Coronary artery (tissue), 2 donors: ENCODE measurements around the gene NCKAP5.

Experiments used
- DNase-seq: peaks from one replicate; pipeline ENCODE4 v3.0.0-alpha.2; 2017; ENCODE audit warnings: low spot score
- H3K27ac ChIP-seq, 2 donors: fragments of 200-600 bp; sonication (generic); one replicate each; pipeline ENCODE4 v1.5.1; 2016 to 2019
- H3K4me3 ChIP-seq: fragments of 200-600 bp; sonication (generic); 2 replicates; pipeline ENCODE4 v1.5.1; 2016; ENCODE audit warnings: mild to moderate bottlenecking, moderate library complexity
- CTCF ChIP-seq: fragments of 200-600 bp; sonication (generic); IDR thresholded peaks from one replicate; pipeline ENCODE4 v1.5.1; 2019; ENCODE audit warnings: antibody characterized with exemption

NCKAP5 gene

GRCh38 chr2:133498662-133499585 lies 69.3 kb downstream of the NCKAP5 start:
- no peak overlapping the region for H3K27ac ChIP-seq
- DNase-seq: no peak
- no peak overlapping the region for H3K4me3 ChIP-seq
- TF ChIP-seq CTCF: no peak

- H3K27ac ChIP-seq: no peak overlapping the region
- no peak for DNase-seq
- TF ChIP-seq CTCF: no peak
- H3K4me3 ChIP-seq: no peak overlapping the region
Measured at GRCh38 chr2:133497951-133498565, 70.2 kb downstream of the NCKAP5 start.

- no peak overlapping the region for H3K4me3 ChIP-seq
- no peak for TF ChIP-seq CTCF
- H3K27ac ChIP-seq: no peak overlapping the region
- no peak for DNase-seq
Measured at GRCh38 chr2:133497270-133497893, 70.9 kb downstream of the NCKAP5 start.

- DNase-seq: no peak
- TF ChIP-seq CTCF: no peak
- no peak overlapping the region for H3K27ac ChIP-seq
- H3K4me3 ChIP-seq: no peak overlapping the region
Measured at GRCh38 chr2:133496501-133497269, 71.6 kb downstream of the NCKAP5 start.

- no peak for TF ChIP-seq CTCF
- Histone ChIP-seq H3K27ac (no peak overlapping the region), H3K4me3 (no peak overlapping the region)
- no peak for DNase-seq
Measured at GRCh38 chr2:133495226-133495625, 73.0 kb downstream of the NCKAP5 start.

- TF ChIP-seq CTCF: no peak
- Histone ChIP-seq H3K27ac (no peak overlapping the region), H3K4me3 (no peak overlapping the region)
- DNase-seq: no peak
Measured at GRCh38 chr2:133492719-133493380, 75.4 kb downstream of the NCKAP5 start.
